ENCODE results near the gene PROCR. TPM values are rescaled to one million over a fixed set of nuclear protein-coding genes. Genes with fewer than 3 reads are reported as not detected.

The PROCR gene
- total RNA-seq, 1 experiment from 2014 or later, result 55.7 TPM

DNA sequence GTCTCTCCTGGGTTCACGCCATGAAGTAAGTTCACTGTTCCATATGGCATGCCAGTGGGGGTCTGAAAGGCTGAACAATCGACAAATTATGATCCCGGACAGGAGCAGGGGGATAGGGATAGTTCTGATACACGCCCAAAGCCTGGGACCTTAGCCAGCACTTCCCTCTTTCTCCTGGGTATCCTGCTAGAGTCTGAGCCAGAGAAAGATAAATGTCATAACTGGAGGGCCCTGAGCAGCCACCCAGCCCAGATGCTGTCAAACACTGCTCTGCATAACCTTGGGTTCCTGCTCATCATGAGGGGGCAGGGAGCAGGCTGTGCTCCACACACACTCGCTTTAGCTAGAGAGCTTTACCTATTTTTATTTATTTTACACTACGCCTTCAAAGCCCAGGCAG, 37.0 kb upstream of the PROCR start:
- no peak overlapping the region for H3K4me2 ChIP-seq (ENCODE audit: low read length)
- no peak for DNase-seq

GRCh38 chr20:35135867-35136586, 35.8 kb upstream of the PROCR start:
- ChIA-PET POLR2A (ENCODE audit: unreplicated experiment) (interaction anchor here (0.6 kb wide), 1 partner anchor 138 kb away, joined by 3 read pairs; no protein-coding TSS in a partner anchor), CTCF (interaction anchor here (0.5 kb wide), 1 partner anchor 40 kb away, joined by 8 read pairs; no protein-coding TSS in a partner anchor)
- DNase-seq, result no peak
- Histone ChIP-seq H2AFZ (ENCODE audit: low read length) (no peak overlapping the region), H3K9me3 (ENCODE audit: low read length) (no peaks in the 10 kb centered on the region), H4K20me1 (ENCODE audit: low read length) (no peaks in the 10 kb centered on the region), H3K27me3 (ENCODE audit: low read length) (no peaks in the 10 kb centered on the region), H3K27ac (ENCODE audit: low read length) (no peak overlapping the region), H3K9me2 (replicated peaks; ENCODE audit: low read length) (no peaks in the 10 kb centered on the region), H3F3A (ENCODE audit: low read length, unreplicated experiment) (no peaks in the 10 kb centered on the region), H3K79me2 (ENCODE audit: low read length) (no peaks in the 10 kb centered on the region), H3K36me3 (ENCODE audit: low read depth, low read length) (peaks cover 11% of the 10 kb centered on the region), H3K4me3 (ENCODE audit: low read length) (no peak overlapping the region), H3K4me2 (ENCODE audit: low read length) (no peak overlapping the region), H3K9ac (ENCODE audit: low read length) (no peak overlapping the region), H3K4me1 (ENCODE audit: insufficient read depth, low read length) (no peaks in the 10 kb centered on the region)
- ATAC-seq, result no peak
- intact Hi-C loops (cut with micrococcal nuclease), result no loop called here
- no TSS peak for BruUV-seq (replicated peaks)
- TF ChIP-seq EZH2phosphoT487 (IDR thresholded peaks at IDR 0.05; ENCODE audit: borderline replicate concordance, low read length), result no peak

More for the DNA sequence above, 37.0 kb upstream of the PROCR start:
- H3K36me3 ChIP-seq (ENCODE audit: low read depth, low read length), result peaks cover 10% of the 10 kb centered on the region
- no peak overlapping the region for H3K4me3 ChIP-seq (ENCODE audit: low read length)
- H3K9ac ChIP-seq (ENCODE audit: low read length), result no peak overlapping the region
- H4K20me1 ChIP-seq (ENCODE audit: low read length), result no peaks in the 10 kb centered on the region
- POLR2A ChIA-PET (ENCODE audit: unreplicated experiment), result no interaction called here
- H3F3A ChIP-seq (ENCODE audit: low read length, unreplicated experiment), result no peaks in the 10 kb centered on the region
- no TSS peak for BruUV-seq (replicated peaks)
- CTCF ChIA-PET, result no interaction called here
- H3K27me3 ChIP-seq (ENCODE audit: low read length), result no peaks in the 10 kb centered on the region
- H3K27ac ChIP-seq (ENCODE audit: low read length), result no peak overlapping the region
- H3K9me3 ChIP-seq (ENCODE audit: low read length), result no peaks in the 10 kb centered on the region
- intact Hi-C loops (cut with micrococcal nuclease), result no loop called here
- H3K79me2 ChIP-seq (ENCODE audit: low read length), result no peaks in the 10 kb centered on the region
- no peak for ATAC-seq
- H2AFZ ChIP-seq (ENCODE audit: low read length), result no peak overlapping the region
- H3K4me1 ChIP-seq (ENCODE audit: insufficient read depth, low read length), result 0 out of 2 replicates have a peak, but pooled peaks cover 3% of the 10 kb centered on the region
- H3K9me2 ChIP-seq (replicated peaks; ENCODE audit: low read length), result no peaks in the 10 kb centered on the region
- TF ChIP-seq EZH2 (IDR thresholded peaks at IDR 0.05; ENCODE audit: low read length, unreplicated experiment) (no peak), EZH2phosphoT487 (IDR thresholded peaks at IDR 0.05; ENCODE audit: borderline replicate concordance, low read length) (no peak), CTCF (conservative IDR thresholded peaks at IDR 0.05; ENCODE audit: low read depth, low read length) (no peak)

DNA sequence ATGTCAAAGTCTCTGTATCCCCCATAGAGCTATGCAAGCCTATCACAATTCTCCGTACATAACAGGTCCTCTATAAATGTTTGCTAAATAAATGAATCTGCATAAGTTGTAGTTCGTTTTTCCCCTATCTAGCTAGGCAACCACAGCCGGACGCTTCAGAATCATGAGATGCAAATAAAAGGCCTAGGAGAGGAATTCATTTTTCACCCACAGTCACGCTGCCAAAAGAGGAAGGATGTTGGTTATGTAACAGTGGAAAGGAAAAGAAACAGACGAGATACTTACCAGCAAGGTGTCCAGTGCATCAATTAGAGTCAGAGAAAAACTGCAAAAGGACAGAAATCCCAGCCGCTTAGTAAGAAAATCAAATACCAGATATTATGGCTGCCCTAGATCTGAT, 27.2 kb upstream of the PROCR start:
- Histone ChIP-seq H3K79me2 (ENCODE audit: low read length) (peaks cover 9% of the 10 kb centered on the region; the same call in 1 of the 2 replicates), H4K20me1 (ENCODE audit: low read length) (no peaks in the 10 kb centered on the region), H3K4me1 (ENCODE audit: insufficient read depth, low read length) (peaks cover 10% of the 10 kb centered on the region), H3K27ac (ENCODE audit: low read length) (no peak overlapping the region), H3F3A (ENCODE audit: low read length, unreplicated experiment) (no peaks in the 10 kb centered on the region), H3K4me2 (ENCODE audit: low read length) (no peak overlapping the region), H2AFZ (ENCODE audit: low read length) (no peak overlapping the region), H3K36me3 (ENCODE audit: low read depth, low read length) (peaks cover 11% of the 10 kb centered on the region; the same call in 1 of the 2 replicates), H3K9me2 (replicated peaks; ENCODE audit: low read length) (no peaks in the 10 kb centered on the region), H3K9ac (ENCODE audit: low read length) (no peak overlapping the region), H3K9me3 (ENCODE audit: low read length) (no peaks in the 10 kb centered on the region), H3K27me3 (ENCODE audit: low read length) (no peaks in the 10 kb centered on the region), H3K4me3 (ENCODE audit: low read length) (no peak overlapping the region)
- TF ChIP-seq CTCF (conservative IDR thresholded peaks at IDR 0.05; ENCODE audit: low read depth, low read length), result no peak
- TF ChIP-seq EZH2 (IDR thresholded peaks at IDR 0.05; ENCODE audit: low read length, unreplicated experiment), result no peak
- no peak for TF ChIP-seq EZH2phosphoT487 (IDR thresholded peaks at IDR 0.05; ENCODE audit: borderline replicate concordance, low read length)
- intact Hi-C loops (cut with micrococcal nuclease), result loop anchor here (1.0 to 5.0 kb wide), 3 partner anchors 64 to 303 kb away; no protein-coding TSS in a partner anchor
- ChIA-PET CTCF (interaction anchor here (0.6 to 2.5 kb wide), 16 partner anchors 12 to 375 kb away, joined by 3 to 43 read pairs (median 6); no protein-coding TSS in a partner anchor), POLR2A (ENCODE audit: unreplicated experiment) (interaction anchor here (1.1 kb wide), 1 partner anchor 133 kb away, joined by 3 read pairs; the partner anchor contains the start of gene MMP24OS)
- DNase-seq, result no peak
- ATAC-seq, result no peak
- BruUV-seq (replicated peaks), result no TSS peak
